WI38 (cell line): ENCODE measurements around the gene ERGIC3.

Experiments
- H3K4me3 ChIP-seq: 2 replicates; pipeline ENCODE4 v1.5.1; 2011; ENCODE audit warnings: low read depth, mild to moderate bottlenecking, control low read depth, low read length
- CTCF ChIP-seq: IDR thresholded peaks from 2 replicates; pipeline ENCODE4 v1.5.1; 2012; ENCODE audit warnings: low read depth, mild to moderate bottlenecking, control low read depth, low read length

Gene ERGIC3

GRCh38 chr20:35575958-35576357 lies 34.1 kb downstream of the ERGIC3 start:
- no peak overlapping the region for H3K4me3 ChIP-seq
- no peak for TF ChIP-seq CTCF

- no peak overlapping the region for H3K4me3 ChIP-seq
- no peak for TF ChIP-seq CTCF
These were observed 34.9 kb downstream of the ERGIC3 start for GRCh38 chr20:35576816-35577215.

- TF ChIP-seq CTCF, result no peak
- no peak overlapping the region for H3K4me3 ChIP-seq
These were observed 36.6 kb downstream of the ERGIC3 start for GRCh38 chr20:35578469-35578868.

- TF ChIP-seq CTCF, result no peak
These were observed 37.3 kb downstream of the ERGIC3 start for GRCh38 chr20:35579196-35579595.

GRCh38 chr20:35582131-35582530 lies 40.3 kb downstream of the ERGIC3 start:
- no peak for TF ChIP-seq CTCF

More at GRCh38 chr20:35579196-35579595, 37.3 kb downstream of the ERGIC3 start:
- no peak overlapping the region for H3K4me3 ChIP-seq

GRCh38 chr20:35582741-35583404 lies 41.0 kb downstream of the ERGIC3 start:
- no peak for TF ChIP-seq CTCF
- H3K4me3 ChIP-seq, result no peak overlapping the region

More at GRCh38 chr20:35582131-35582530, 40.3 kb downstream of the ERGIC3 start:
- H3K4me3 ChIP-seq, result no peak overlapping the region

GRCh38 chr20:35583636-35584560 lies 42.0 kb downstream of the ERGIC3 start:
- no peak overlapping the region for H3K4me3 ChIP-seq
- TF ChIP-seq CTCF, result no peak
